Right lobe of liver (tissue), 6 donors: Measurements from ENCODE around the gene RHOH. TPM values are rescaled to one million over a fixed set of nuclear protein-coding genes. Genes with fewer than 3 reads are reported as not detected.

Experiments
- ATAC-seq, 4 donors: fragments of 200-7000 bp; cut with Tn5 transposase; one replicate each; pipeline ENCODE4 v1.9.1; 2020; ENCODE audit warnings: mild to moderate bottlenecking in 4 of 4, moderate library complexity in 4 of 4
- DNase-seq, 3 donors: peaks; one replicate each; pipeline ENCODE4 v3.0.0-alpha.2; 2020
- H3K27ac ChIP-seq, 3 donors: fragments of 200-600 bp; one replicate each; pipeline ENCODE4 v1.8.0; 2022
- H3K27me3 ChIP-seq, 2 donors: fragments of 200-600 bp; one replicate each; pipeline ENCODE4 v1.8.0; 2022
- H3K36me3 ChIP-seq, 4 donors: fragments of 200-600 bp; sonication (generic) in 1 of 4; one replicate each; pipeline versions ENCODE4 v1.5.1 to v1.8.0; 2017 to 2022; ENCODE audit warnings: control low read depth in 1 of 4
- H3K4me1 ChIP-seq, 4 donors: fragments of 200-600 bp; sonication (generic) in 1 of 4; one replicate each; pipeline versions ENCODE4 v1.5.1 to v1.8.0; 2017 to 2022; ENCODE audit warnings: control low read depth in 1 of 4
- H3K4me3 ChIP-seq, 3 donors: fragments of 200-600 bp; one replicate each; pipeline ENCODE4 v1.8.0; 2022
- H3K9me3 ChIP-seq, 4 donors: fragments of 200-600 bp; sonication (generic) in 1 of 4; one replicate each; pipeline versions ENCODE4 v1.5.1 to v1.8.0; 2017 to 2022; ENCODE audit warnings: control low read depth in 1 of 4
- POLR2A ChIP-seq: fragments of 450-650 bp; IDR thresholded peaks from one replicate; pipeline ENCODE4 v1.6.1; 2017; ENCODE audit warnings: antibody characterized with exemption, mild to moderate bottlenecking
- WGBS: methylation state at CpG from one replicate; pipeline ENCODE4 v1.1.6; 2018; ENCODE audit warnings: low coverage, low lambda C conversion rate; ENCODE audit not compliant: insufficient coverage; ENCODE audit errors: missing lambda C conversion rate; 5-methylcytosine and 5-hydroxymethylcytosine counted together
- intact Hi-C, 2 donors: fragments of 100-400 bp; cut with DNase I; formaldehyde crosslinking; loops; one replicate each; pipeline versions ENCODE4 v1.11.2 to v1.14.1; 2022
- total RNA-seq, 6 experiments: library from RNA; depleted of rRNA in 2 of 6; stranded (reverse); fragments of >200 nt in 2 of 6; fragmentation: NEBNext Ultra II Directional in 3 of 6; extraction: Animal tissue kit (Norgen Biotek cat#: 25700) in 3 of 6; gene quantifications; one replicate each; pipeline versions ENCODE4 v1.1.0 to v1.2.4, GENCODE V29; 2016 to 2023
- TF ChIP-seq, protein P1 (sequence below), 4 donors: fragments of 200-600 bp in 3 of 4; fragments of 450-650 bp in 1 of 4; IDR thresholded peaks; one replicate each; pipeline versions ENCODE4 v1.5.1 to v1.8.0; 2016 to 2022; ENCODE audit warnings: antibody characterized with exemption in 4 of 4, mild to moderate bottlenecking in 2 of 4
- donor health status: DM: no; HTN: yes; CAD: no.
- donor health status: DM: no; HTN: no; CAD: no.
- donor health status: DM: no; HTN: no; CAD: no.
- donor health status: DM: no; HTN: yes; CAD: no.
- donor health status: DM: no; HTN: yes; CAD: no.

Gene RHOH
- total RNA-seq, 6 experiments from 2014 or later = 0.25 to 1.2 (median 0.62) TPM

DNA sequence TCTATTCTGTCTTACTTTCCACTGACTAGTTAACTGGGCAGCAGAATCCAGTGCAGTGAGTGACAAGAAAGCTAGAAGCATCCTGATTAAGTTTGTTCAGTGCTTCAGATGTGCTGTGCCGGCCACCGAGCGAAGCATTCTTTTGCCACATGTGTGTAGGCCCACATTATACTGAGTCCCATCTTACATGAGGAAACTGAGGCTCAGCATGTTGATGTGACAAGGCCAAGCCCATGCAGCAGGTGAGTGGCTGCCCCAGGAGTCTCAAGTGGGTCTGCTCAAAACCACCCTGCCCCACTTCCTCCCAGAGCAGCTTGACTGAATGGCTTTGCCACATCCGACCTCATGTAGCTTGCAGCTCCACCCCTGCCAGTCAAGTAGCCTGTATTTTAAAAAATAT is 50.5 kb downstream of the RHOH start:
- H3K4me3 ChIP-seq = no peak overlapping the region
- 80% methylated on average over 4 of the region's 4 CpGs for WGBS
- no peak for DNase-seq
- H3K4me1 ChIP-seq = no peaks in the 10 kb centered on the region
- H3K36me3 ChIP-seq = no peaks in the 10 kb centered on the region
- no peak for TF ChIP-seq POLR2A
- TF ChIP-seq, protein P1, sequence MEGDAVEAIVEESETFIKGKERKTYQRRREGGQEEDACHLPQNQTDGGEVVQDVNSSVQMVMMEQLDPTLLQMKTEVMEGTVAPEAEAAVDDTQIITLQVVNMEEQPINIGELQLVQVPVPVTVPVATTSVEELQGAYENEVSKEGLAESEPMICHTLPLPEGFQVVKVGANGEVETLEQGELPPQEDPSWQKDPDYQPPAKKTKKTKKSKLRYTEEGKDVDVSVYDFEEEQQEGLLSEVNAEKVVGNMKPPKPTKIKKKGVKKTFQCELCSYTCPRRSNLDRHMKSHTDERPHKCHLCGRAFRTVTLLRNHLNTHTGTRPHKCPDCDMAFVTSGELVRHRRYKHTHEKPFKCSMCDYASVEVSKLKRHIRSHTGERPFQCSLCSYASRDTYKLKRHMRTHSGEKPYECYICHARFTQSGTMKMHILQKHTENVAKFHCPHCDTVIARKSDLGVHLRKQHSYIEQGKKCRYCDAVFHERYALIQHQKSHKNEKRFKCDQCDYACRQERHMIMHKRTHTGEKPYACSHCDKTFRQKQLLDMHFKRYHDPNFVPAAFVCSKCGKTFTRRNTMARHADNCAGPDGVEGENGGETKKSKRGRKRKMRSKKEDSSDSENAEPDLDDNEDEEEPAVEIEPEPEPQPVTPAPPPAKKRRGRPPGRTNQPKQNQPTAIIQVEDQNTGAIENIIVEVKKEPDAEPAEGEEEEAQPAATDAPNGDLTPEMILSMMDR (IDR thresholded peaks at IDR 0.05) = no peak
- H3K9me3 ChIP-seq = no peaks in the 10 kb centered on the region
- ATAC-seq = peak in 3 of 4 donors; percentile 33 to 53 (median 36)
- intact Hi-C loops = no loop called here
- H3K27me3 ChIP-seq = no peaks in the 10 kb centered on the region
- no peak overlapping the region for H3K27ac ChIP-seq

DNA sequence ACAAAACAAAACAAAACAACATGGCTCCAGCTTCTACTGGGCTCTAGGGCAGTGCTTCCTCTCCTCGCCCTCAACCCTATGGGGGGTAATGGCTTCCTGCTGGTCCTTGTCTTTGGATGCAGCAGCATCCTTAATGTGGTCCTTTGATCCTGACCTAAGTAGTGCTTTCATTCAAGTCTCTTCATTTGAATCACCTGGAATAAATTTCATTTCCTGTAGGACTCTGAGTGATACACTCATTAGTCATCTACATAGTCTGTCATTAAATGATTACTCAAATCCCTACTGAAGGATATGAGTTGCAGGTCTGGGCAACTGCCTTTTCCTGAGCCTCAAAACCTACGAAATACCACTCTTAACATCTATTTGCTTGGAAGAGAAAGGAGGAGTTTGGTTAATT is 54.5 kb downstream of the RHOH start:
- Histone ChIP-seq H3K27me3 (no peaks in the 10 kb centered on the region), H3K36me3 (no peaks in the 10 kb centered on the region), H3K4me3 (no peak overlapping the region), H3K4me1 (no peaks in the 10 kb centered on the region), H3K27ac (no peak overlapping the region), H3K9me3 (no peaks in the 10 kb centered on the region)
- ATAC-seq (peak in 1 of 4 donors; percentile 12), DNase-seq (no peak)
- intact Hi-C loops = no loop called here
- TF ChIP-seq, protein P1 (IDR thresholded peaks at IDR 0.05) = no peak
- no peak for TF ChIP-seq POLR2A
- 66% methylated on average over 2 of the region's 2 CpGs for WGBS

DNA sequence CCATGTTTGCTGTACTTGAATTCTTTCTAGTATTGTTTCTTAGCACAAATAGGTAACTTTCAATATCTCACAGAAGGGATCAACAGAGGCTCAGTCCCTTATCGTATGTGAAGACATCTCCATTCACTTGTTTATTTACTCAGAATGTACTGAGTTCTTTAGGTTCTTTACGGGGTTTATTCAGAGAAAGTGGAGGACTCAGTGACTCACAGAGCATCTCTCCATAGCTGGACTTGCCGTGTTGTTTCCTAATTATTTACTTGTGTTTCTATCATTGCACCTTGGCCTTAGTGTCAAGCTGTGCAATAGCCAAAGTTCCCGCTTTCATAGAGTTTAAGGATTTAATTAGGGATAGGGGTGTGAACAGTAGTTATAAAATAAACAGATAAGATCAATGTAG is 57.1 kb downstream of the RHOH start:
- no peaks in the 10 kb centered on the region for H3K36me3 ChIP-seq
- WGBS = 71% methylated on average over 4 of the region's 4 CpGs
- H3K27ac ChIP-seq = no peak overlapping the region
- no peaks in the 10 kb centered on the region for H3K4me1 ChIP-seq
- intact Hi-C loops = no loop called here
- no peak for DNase-seq
- H3K27me3 ChIP-seq = no peaks in the 10 kb centered on the region
- ATAC-seq = peak in 1 of 4 donors; percentile 27
- no peaks in the 10 kb centered on the region for H3K9me3 ChIP-seq
- no peak overlapping the region for H3K4me3 ChIP-seq
- TF ChIP-seq, protein P1 (IDR thresholded peaks at IDR 0.05) = no peak
- no peak for TF ChIP-seq POLR2A

DNA sequence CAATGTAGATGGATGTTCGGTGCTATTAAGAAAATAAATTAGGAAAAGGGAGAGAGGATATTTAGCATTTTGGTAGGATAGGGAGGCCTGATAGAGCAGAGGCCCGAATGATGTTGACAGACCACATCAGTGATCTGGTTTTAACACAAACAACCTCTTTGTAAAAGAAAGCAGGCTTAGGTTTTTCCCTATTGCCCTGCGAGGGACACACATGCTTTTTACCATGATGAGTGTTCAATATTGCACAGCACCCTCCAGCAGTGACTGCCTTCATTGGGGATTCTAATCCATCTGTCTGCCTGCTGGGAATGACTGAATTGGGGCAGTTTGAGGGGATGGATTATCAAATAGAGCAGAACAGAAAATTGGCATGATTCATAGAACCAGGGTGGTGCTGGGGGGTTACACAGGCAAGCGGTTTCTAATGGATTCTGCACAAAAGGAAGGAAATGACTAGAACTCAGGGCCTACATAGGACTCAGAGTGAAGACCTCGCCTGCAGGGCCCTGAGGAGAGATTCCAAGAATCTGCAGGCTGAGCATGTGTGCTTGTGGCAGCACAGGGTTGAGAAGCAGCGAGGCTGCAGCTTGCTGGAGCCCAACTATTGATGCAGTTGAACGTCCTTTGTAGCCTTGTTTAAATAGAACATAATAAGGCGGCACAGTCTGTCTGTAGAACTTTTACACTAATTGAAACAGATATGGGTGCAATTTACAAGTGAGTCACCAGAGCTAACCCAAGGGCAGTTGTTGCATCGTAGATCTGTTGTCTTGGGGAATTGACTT is 58.0 kb downstream of the RHOH start:
- H3K4me1 ChIP-seq = no peaks in the 10 kb centered on the region
- H3K4me3 ChIP-seq = no peak overlapping the region
- ATAC-seq (no peak), DNase-seq (no peak)
- no peak overlapping the region for H3K27ac ChIP-seq
- 53% methylated on average over 8 of the region's 9 CpGs for WGBS
- intact Hi-C loops = no loop called here
- H3K36me3 ChIP-seq = no peaks in the 10 kb centered on the region
- TF ChIP-seq POLR2A = no peak
- TF ChIP-seq, protein P1 (IDR thresholded peaks at IDR 0.05) = no peak
- no peaks in the 10 kb centered on the region for H3K27me3 ChIP-seq
- H3K9me3 ChIP-seq = no peaks in the 10 kb centered on the region
